Right kidney (tissue), 1 donor: ENCODE measurements around the gene ECSCR.
"Not testable (repeated sequence)": the region's sequence is repeated elsewhere in the genome, so short reads cannot be mapped to it uniquely, and the experiment has no call there.

Experiments used
- DNase-seq: peaks from one replicate; pipeline ENCODE4 v3.0.0-alpha.2; 2016

The ECSCR gene

GRCh38 chr5:139446956-139447779 lies 15.4 kb downstream of the ECSCR start:
- no peak for DNase-seq

GRCh38 chr5:139445325-139446170 lies 17.0 kb downstream of the ECSCR start:
- no peak for DNase-seq

DNA sequence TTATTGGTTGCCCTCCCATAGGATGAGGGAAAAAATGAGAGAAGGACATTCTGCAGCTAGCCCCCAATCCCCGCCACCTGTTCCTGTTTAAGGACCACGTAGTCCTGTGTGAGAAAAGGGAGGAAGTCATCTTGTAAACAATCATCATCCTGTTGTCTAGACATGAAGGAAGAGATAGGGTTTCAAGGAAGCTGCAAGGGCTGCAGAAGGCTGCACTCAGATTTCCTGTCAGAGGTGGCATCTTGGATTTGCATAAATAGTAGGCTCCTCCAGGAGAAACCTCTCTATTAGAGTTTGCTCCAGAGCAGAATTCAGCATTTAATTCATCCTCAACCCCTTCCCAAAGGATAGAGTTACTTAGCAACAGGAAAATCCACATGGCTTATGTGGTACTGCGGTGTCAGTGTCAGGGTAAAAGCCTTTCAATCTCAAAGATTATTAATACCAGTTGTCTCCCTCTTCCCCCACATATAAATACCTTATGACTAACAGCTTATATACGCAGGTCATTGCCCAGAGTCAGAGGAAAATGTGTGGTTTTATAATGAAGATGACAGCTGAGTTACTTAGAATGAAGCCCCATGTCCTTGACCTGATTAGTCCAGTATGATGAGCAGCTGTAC lies 18.6 kb downstream of the ECSCR start:
- DNase-seq = no peak

DNA sequence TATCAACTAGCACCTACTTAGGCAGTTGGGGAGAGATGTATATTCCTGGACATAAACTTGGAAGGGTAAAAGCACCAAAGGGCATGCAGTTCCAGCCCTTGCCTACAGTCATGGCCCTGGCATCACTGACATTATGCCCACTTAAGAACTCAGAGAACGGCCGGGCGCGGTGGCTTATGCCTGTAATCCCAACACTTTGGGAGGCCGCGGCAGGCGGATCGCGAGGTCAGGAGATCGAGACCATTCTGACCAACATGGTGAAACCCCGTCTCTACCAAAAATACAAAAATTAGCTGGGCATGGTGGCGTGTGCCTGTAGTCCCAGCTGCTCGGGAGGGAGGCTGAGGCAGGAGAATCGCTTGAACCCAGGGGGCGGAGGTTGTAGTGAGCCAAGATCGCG lies 22.1 kb downstream of the ECSCR start:
- DNase-seq = not testable (repeated sequence)

- peak; percentile 91 for DNase-seq
Observed at GRCh38 chr5:139439013-139439903, 23.3 kb downstream of the ECSCR start, which contains the start of gene DNAJC18. DNAJC18 (minus strand) TSS chr5:139439525; CDS start chr5:139439445, 80 bp downstream.

GRCh38 chr5:139438707-139439012 lies 23.9 kb downstream of the ECSCR start:
- DNase-seq = peak; percentile 40

DNA sequence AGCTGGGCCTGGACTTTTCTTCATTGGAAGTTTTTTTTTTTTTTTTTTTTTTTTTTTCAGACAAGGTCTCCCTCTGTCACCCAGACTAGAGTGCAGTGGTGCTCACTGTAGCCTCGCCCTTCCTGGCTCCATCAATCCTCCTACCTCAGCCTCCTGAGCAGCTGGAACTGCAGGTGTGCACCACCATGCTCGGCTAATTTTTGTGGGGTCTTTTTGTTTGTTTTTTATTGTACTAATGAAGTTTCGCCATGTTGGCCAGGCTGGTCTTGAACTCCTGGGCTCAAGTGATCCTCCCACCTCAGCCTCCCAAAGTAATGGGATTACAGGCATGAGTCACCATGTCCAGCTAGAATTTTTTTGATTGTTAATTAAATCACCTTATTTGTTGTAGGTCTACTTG lies 26.9 kb downstream of the ECSCR start:
- no peak for DNase-seq

DNA sequence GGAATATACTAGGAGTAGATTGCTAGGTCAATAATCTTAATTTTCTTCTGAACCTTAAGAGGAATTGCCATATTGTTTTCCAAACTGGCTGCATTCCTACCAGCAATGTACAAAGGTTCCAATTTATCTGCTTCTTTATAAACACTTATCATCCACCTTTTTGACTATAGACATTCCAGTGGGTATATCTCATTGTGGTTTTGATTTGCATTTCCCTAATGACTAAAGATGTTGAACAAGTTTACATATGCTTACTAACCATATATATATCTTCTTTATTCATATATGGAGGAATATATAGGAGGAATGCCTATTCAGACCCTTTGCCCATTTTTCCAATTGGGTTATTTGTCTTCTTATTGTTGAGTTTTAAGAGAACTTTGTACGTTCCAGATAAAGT lies 30.8 kb downstream of the ECSCR start:
- DNase-seq = no peak

DNA sequence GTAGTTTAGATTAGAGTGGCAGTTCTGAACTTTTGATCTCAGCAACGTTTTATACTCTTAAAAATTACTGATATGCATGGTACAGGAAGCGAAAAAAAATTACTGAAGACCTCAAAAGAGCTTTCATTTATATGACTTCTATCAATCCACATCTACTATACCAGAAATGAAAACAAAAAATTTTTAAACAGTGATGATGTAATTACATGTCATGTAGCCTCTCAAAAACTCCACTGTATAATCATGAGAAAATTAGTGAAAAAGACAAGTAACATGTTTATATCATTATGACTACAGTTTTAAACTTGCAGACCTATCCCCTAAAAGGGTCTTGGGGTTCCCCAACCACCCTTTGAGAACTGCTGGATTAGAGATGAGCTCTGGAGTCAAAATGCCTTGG lies 32.5 kb downstream of the ECSCR start:
- DNase-seq = no peak

DNA sequence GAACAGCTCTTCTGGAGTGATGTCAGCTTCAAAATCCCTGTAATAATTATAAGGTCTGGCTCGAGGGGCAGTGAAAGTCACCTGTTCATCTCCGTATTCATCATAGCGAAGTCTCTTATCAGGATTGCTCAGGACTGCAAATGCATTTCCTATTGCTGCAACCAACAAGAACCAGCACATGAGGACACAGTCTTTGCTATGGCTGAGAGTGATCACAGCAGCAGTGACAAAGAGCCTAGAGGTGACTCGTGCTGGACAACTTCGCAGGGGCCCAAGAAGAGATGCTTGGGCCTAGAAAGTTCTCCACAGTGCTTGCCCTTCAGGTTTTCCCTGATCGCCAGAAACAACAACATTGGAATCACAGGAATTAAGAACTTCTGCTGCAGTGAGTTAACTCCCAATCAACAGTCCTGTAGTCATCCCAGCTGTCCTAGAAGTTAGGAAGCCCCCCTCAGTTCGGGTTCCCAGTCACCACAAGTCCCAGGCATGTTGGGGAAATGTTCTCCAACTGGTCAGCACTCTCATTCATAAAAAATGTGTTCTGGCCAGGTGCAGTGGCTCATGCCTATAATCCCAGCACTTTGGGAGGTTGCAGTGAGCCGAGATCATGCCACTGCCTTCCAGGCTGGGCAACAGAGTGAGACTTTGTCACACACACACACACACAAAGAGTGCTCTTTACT lies 36.2 kb downstream of the ECSCR start:
- no peak for DNase-seq

- DNase-seq = no peak
Observed at GRCh38 chr5:139425497-139425896, 37.0 kb downstream of the ECSCR start.

- no peak for DNase-seq
Observed at GRCh38 chr5:139422307-139422893, 40.1 kb downstream of the ECSCR start.

GRCh38 chr5:139419226-139420192 lies 43.0 kb downstream of the ECSCR start:
- DNase-seq = no peak

GRCh38 chr5:139418793-139419192 lies 43.8 kb downstream of the ECSCR start:
- no peak for DNase-seq

DNA sequence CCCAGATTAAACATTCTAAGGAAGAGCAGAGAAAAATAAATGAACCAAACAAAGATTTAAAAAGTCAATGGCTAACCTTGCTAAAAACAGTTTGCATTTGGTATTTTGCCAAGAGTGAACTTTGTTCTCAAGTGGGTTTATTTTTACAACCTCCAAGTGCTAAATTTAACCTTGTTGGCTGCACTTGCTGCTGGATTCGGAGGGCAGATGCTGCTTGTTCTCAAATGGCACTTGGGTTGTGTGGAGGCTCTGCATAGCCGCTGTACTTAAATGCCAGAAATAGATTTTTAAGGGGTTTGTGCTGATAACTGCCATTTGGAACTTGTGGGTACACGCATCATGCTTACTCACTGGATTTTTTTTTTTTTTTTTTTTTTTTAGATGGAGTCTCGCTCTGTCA lies 45.3 kb downstream of the ECSCR start:
- DNase-seq = no peak

- no peak for DNase-seq
Observed at GRCh38 chr5:139416651-139417050, 45.9 kb downstream of the ECSCR start.

GRCh38 chr5:139415869-139416268 lies 46.7 kb downstream of the ECSCR start:
- no peak for DNase-seq

DNA sequence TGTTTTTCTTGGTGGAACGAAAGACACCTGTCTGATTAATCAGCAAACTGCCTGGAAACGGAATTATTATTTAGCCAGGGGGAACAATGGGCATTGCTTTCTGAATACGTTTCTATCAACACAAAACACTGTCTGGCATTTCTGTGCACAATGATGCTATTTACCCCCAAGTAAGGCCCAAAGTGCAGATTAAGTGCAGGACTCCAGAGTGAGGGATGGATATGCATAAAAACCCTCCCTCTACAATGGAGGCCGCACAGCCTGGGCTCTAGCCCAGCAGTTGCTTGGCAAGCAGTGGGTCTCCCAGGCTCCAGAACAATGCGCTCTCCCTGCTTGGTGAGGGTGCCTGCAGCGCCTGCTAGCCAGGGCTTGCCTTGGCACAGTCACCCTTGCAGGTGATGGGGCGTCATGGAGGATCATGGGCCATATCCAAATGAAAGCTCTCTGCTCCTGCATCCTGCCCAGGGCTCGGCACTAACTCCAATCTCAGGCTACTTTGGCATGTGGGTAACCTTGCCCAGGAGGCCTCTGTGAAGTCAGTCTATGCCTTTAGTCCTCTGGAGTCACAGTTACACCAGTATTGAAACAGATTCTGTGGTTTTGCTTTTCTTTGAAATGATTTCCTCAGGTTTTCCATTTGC lies 47.2 kb downstream of the ECSCR start:
- DNase-seq = no peak

- DNase-seq = no peak
Observed at GRCh38 chr5:139414581-139415130, 47.9 kb downstream of the ECSCR start.
